ENCODE data around the gene WWTR1.

WWTR1 gene

GRCh38 chr3:149608987-149609386, 48.8 kb downstream of the WWTR1 start:
- H3K4me1 ChIP-seq (ENCODE audit: control insufficient read depth in 1 of 2, insufficient read depth in 1 of 2, low read depth in 1 of 2, low read length in 1 of 2), result no peaks in the 10 kb centered on the region
- peaks cover 94% of the 10 kb centered on the region for H3K27me3 ChIP-seq
- H3K9me3 ChIP-seq, result no peaks in the 10 kb centered on the region
- no peaks in the 10 kb centered on the region for H3K36me3 ChIP-seq
- H3K27ac ChIP-seq, result no peak overlapping the region
- no peak for TF ChIP-seq CTCF (IDR thresholded peaks at IDR 0.05)
- no peak overlapping the region for H3K4me3 ChIP-seq (ENCODE audit: low read depth in 1 of 2, low read length in 1 of 2)

- TF ChIP-seq CTCF (IDR thresholded peaks at IDR 0.05), result no peak
- Histone ChIP-seq H3K36me3 (no peaks in the 10 kb centered on the region), H3K4me3 (ENCODE audit: low read depth in 1 of 2, low read length in 1 of 2) (no peak overlapping the region), H3K27me3 (peaks cover 84% of the 10 kb centered on the region), H3K9me3 (no peaks in the 10 kb centered on the region), H3K4me1 (ENCODE audit: control insufficient read depth in 1 of 2, insufficient read depth in 1 of 2, low read depth in 1 of 2, low read length in 1 of 2) (no peaks in the 10 kb centered on the region), H3K27ac (no peak overlapping the region)
These were observed 51.9 kb downstream of the WWTR1 start for GRCh38 chr3:149605902-149606301.

- Histone ChIP-seq H3K4me3 (ENCODE audit: low read depth in 1 of 2, low read length in 1 of 2) (no peak overlapping the region), H3K4me1 (ENCODE audit: control insufficient read depth in 1 of 2, insufficient read depth in 1 of 2, low read depth in 1 of 2, low read length in 1 of 2) (no peaks in the 10 kb centered on the region), H3K36me3 (no peaks in the 10 kb centered on the region), H3K9me3 (no peaks in the 10 kb centered on the region), H3K27ac (no peak overlapping the region), H3K27me3 (peaks cover 82% of the 10 kb centered on the region)
- TF ChIP-seq CTCF (IDR thresholded peaks at IDR 0.05), result no peak
These were observed 53.5 kb downstream of the WWTR1 start for GRCh38 chr3:149604125-149604875.

GRCh38 chr3:149603126-149604074, 54.4 kb downstream of the WWTR1 start:
- Histone ChIP-seq H3K27me3 (peaks cover 81% of the 10 kb centered on the region), H3K4me1 (ENCODE audit: control insufficient read depth in 1 of 2, insufficient read depth in 1 of 2, low read depth in 1 of 2, low read length in 1 of 2) (no peaks in the 10 kb centered on the region), H3K27ac (no peak overlapping the region), H3K9me3 (no peaks in the 10 kb centered on the region), H3K36me3 (no peaks in the 10 kb centered on the region), H3K4me3 (ENCODE audit: low read depth in 1 of 2, low read length in 1 of 2) (no peak overlapping the region)
- TF ChIP-seq CTCF (IDR thresholded peaks at IDR 0.05), result no peak

- Histone ChIP-seq H3K27ac (no peak overlapping the region), H3K27me3 (peaks cover 78% of the 10 kb centered on the region), H3K4me1 (ENCODE audit: control insufficient read depth in 1 of 2, insufficient read depth in 1 of 2, low read depth in 1 of 2, low read length in 1 of 2) (no peaks in the 10 kb centered on the region), H3K4me3 (ENCODE audit: low read depth in 1 of 2, low read length in 1 of 2) (no peak overlapping the region), H3K9me3 (no peaks in the 10 kb centered on the region), H3K36me3 (no peaks in the 10 kb centered on the region)
- TF ChIP-seq CTCF (IDR thresholded peaks at IDR 0.05), result no peak
These were observed 57.2 kb downstream of the WWTR1 start for GRCh38 chr3:149600634-149601033.
